Inflammatory macrophage (primary cell): Measurements from ENCODE around the gene SERPINB2.

Experiments used
- DNase-seq, 2 donors: peaks; one replicate each; pipeline ENCODE4 v3.0.0-alpha.2; 2020 to 2022
- total RNA-seq, 18 experiments: gene quantifications; one replicate each; lab custom pipeline; 2026; ENCODE audit warnings: mixed read lengths in 6 of 18, inconsistent platforms in 2 of 18; lab: John Stamatoyannopoulos, UW

SERPINB2 gene
- total RNA-seq: 0 to 79.6 (median 2.8) reads per million in 18 experiments

- peak; percentile 34 to 76 for DNase-seq
These were observed at the start of gene SERPINB2 for GRCh38 chr18:63887424-63887823. Gene SERPINB2, plus strand, starts transcription at chr18:63887705. Its CDS starts 3,740 bp downstream, at chr18:63891445.

- no peak for DNase-seq
These were observed 44.5 kb upstream of the SERPINB2 start for GRCh38 chr18:63843008-63843407.

GRCh38 chr18:63844254-63844653 is 43.3 kb upstream of the SERPINB2 start:
- DNase-seq: peak; percentile 45 to 64

- DNase-seq: peak; percentile 55 to 69
These were observed 39.3 kb upstream of the SERPINB2 start for GRCh38 chr18:63848159-63848558.

GRCh38 chr18:63850020-63850419 is 37.5 kb upstream of the SERPINB2 start:
- peak; percentile 57 to 77 for DNase-seq

- no peak for DNase-seq
These were observed 36.9 kb upstream of the SERPINB2 start for GRCh38 chr18:63850636-63851035.

GRCh38 chr18:63858456-63858855 is 29.0 kb upstream of the SERPINB2 start:
- DNase-seq: peak in 1 of 2 donors; percentile 36

- peak; percentile 25 to 43 for DNase-seq
These were observed 27.6 kb upstream of the SERPINB2 start for GRCh38 chr18:63859781-63860475.

- DNase-seq: no peak
These were observed 27.0 kb upstream of the SERPINB2 start for GRCh38 chr18:63860531-63860930.

- DNase-seq: no peak
These were observed 20.0 kb upstream of the SERPINB2 start for GRCh38 chr18:63867368-63868125.

GRCh38 chr18:63868546-63868945 is 19.0 kb upstream of the SERPINB2 start:
- DNase-seq: no peak

GRCh38 chr18:63869374-63869773 is 18.1 kb upstream of the SERPINB2 start:
- peak; percentile 87 to 88 for DNase-seq

- DNase-seq: peak in 1 of 2 donors; percentile 14
These were observed 17.7 kb upstream of the SERPINB2 start for GRCh38 chr18:63869851-63870250.

GRCh38 chr18:63871836-63872235 is 15.7 kb upstream of the SERPINB2 start:
- DNase-seq: no peak

GRCh38 chr18:63872586-63872985 is 14.9 kb upstream of the SERPINB2 start:
- no peak for DNase-seq

- DNase-seq: peak in 1 of 2 donors; percentile 47
These were observed 9.2 kb upstream of the SERPINB2 start for GRCh38 chr18:63878343-63878742.

- no peak for DNase-seq
These were observed 8.6 kb upstream of the SERPINB2 start for GRCh38 chr18:63878925-63879324.

- DNase-seq: peak; percentile 58 to 79
These were observed 7.8 kb upstream of the SERPINB2 start for GRCh38 chr18:63879709-63880108.

- DNase-seq: no peak
These were observed 5.7 kb upstream of the SERPINB2 start for GRCh38 chr18:63881851-63882250.

- no peak for DNase-seq
These were observed 5.0 kb upstream of the SERPINB2 start for GRCh38 chr18:63882333-63883141.

- DNase-seq: no peak
These were observed 3.9 kb upstream of the SERPINB2 start for GRCh38 chr18:63883617-63884016.

GRCh38 chr18:63888470-63889190 is 1.1 kb downstream of the SERPINB2 start:
- peak in 1 of 2 donors; percentile 19 for DNase-seq
